Retinal pigment epithelial cell (primary cell): ENCODE results near the gene WFDC1.

Source experiments
- DNase-seq: peaks from one replicate; pipeline ENCODE4 v3.0.0-alpha.2; 2010; ENCODE audit warnings: low read depth
- H3K4me3 ChIP-seq: 2 replicates; pipeline ENCODE4 v1.5.1; 2011; ENCODE audit warnings: mild to moderate bottlenecking, low read length, control low read depth, moderate library complexity
- TF ChIP-seq, protein P1 (sequence below): conservative IDR thresholded peaks from 2 replicates; pipeline ENCODE4 v1.5.1; 2011; ENCODE audit warnings: low read depth, low read length, control low read depth, inconsistent platforms

The WFDC1 gene

DNA sequence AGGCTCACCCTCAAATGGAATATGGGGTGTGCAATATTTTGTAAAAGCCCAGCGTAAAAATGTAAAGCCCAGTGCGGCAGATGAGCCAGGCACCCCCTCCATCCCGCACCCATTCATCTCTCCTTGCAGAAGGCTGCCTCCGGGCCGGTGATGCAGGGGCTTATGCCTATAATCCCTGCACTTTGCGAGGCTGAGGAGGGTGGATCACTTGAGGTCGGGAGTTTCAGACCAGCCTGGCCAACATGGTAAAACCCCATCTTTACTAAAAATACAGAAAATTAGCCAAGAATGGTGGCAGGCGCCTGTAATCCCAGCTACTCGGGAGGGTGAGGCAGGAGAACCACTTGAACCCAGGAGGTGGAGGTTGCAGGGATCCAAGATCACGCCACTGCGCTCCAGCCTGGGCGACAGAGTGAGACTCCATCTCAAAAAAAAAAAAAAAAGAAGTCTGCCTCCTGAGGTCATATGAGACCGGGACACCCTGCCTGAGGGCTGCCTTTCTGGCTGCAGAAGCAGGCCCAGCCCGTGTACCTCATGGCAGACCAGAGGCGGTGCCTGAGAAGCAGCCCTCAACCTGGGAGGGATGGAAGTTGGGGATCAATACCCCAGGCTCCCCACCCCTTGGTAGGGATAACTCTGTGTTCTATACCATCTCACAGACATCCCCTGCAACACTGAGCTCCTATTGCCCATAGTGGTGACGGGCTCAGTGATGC is 56.2 kb downstream of the WFDC1 start:
- no peak overlapping the region for H3K4me3 ChIP-seq
- TF ChIP-seq, protein P1, sequence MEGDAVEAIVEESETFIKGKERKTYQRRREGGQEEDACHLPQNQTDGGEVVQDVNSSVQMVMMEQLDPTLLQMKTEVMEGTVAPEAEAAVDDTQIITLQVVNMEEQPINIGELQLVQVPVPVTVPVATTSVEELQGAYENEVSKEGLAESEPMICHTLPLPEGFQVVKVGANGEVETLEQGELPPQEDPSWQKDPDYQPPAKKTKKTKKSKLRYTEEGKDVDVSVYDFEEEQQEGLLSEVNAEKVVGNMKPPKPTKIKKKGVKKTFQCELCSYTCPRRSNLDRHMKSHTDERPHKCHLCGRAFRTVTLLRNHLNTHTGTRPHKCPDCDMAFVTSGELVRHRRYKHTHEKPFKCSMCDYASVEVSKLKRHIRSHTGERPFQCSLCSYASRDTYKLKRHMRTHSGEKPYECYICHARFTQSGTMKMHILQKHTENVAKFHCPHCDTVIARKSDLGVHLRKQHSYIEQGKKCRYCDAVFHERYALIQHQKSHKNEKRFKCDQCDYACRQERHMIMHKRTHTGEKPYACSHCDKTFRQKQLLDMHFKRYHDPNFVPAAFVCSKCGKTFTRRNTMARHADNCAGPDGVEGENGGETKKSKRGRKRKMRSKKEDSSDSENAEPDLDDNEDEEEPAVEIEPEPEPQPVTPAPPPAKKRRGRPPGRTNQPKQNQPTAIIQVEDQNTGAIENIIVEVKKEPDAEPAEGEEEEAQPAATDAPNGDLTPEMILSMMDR: no peak
- DNase-seq: no peak

DNA sequence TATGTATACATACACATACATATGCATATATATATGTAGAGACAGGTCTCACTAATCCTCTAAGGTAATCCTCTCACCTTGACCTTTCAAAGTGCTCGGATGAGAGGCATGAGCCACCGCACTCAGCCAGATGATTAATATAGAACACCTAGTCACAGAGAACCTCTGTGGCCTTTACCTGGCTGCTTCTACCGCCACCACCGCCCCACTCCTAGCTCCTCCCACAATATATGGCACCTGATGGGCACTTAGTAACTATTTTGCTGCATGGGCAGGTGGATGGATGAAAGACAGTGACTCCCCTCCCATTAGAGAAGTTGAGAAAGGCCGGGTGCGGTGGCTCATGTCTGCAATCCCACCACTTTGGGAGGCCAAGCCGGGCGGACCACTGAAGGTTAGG is 57.0 kb downstream of the WFDC1 start:
- DNase-seq: no peak
- no peak overlapping the region for H3K4me3 ChIP-seq
- TF ChIP-seq, protein P1: no peak

DNA sequence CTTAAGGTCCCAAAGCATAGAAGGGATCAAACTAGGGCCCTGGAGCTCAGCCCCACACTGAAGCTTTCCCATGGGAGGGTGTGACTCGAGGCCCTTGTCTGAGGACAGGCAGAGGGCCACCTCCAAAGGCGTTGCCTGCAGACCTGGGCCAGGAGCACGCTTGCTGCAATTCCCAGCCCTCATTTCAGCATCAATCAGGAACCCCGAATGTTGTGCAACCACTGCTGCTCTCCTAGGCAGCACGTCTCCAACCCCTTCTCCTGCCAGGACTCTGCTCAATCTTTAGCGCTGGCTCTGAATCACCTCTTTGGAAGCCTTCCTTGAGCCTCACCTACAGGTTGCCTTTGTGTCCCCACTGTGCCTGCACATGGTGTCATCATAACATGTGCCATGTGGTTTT is 59.6 kb downstream of the WFDC1 start:
- no peak overlapping the region for H3K4me3 ChIP-seq
- TF ChIP-seq, protein P1: no peak
- DNase-seq: no peak

DNA sequence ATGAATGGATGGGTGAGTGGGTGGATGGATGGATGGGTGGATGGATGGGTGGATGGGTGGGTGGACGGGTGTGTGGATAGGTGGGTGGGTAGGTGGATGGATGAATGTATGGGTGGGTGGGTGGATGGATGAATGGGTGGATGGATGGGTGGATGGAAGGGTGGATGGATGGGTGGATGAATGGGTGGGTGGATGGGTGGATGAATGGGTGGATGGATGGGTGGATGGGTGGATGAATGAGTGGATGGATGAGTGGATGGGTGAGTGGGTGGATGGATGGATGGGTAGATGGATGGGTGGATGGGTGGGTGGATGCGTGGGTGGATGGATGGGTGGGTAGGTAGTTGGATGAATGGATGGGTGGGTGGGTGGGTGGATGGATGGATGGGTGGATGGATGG is 60.5 kb downstream of the WFDC1 start:
- H3K4me3 ChIP-seq: no peak overlapping the region
- TF ChIP-seq, protein P1: no peak
- no peak for DNase-seq

- TF ChIP-seq, protein P1: no peak
- no peak for DNase-seq
- H3K4me3 ChIP-seq: no peak overlapping the region
Observed at GRCh38 chr16:84356176-84356575, 61.5 kb downstream of the WFDC1 start.

DNA sequence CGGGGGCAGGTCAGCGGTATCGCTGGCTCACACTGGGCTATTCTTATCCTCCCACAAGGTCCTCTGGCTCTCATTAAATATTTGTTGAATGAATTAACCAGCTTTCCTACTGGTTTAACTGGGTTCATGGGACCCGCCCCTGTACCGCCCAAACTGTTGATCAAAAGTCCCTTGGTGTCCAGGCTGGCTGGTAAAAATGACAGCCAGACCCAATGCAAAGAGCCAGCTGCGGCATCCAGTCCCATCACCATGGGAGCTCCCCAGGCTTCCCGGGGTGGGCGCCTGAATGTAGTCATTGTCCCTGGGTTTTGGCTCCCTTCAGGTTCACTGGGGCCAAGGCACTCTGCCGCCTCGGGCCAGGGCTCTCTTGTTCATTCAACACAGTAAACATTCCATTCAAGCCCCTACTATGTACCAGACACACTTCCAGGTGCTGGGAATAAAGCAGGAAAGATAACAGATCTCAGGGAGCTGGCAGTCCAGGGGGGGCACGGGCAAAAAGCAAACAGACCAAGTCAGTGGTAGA is 62.0 kb downstream of the WFDC1 start:
- no peak overlapping the region for H3K4me3 ChIP-seq
- TF ChIP-seq, protein P1: no peak
- DNase-seq: no peak

GRCh38 chr16:84357191-84357651 is 62.5 kb downstream of the WFDC1 start:
- no peak overlapping the region for H3K4me3 ChIP-seq
- DNase-seq: no peak
- TF ChIP-seq, protein P1: no peak
